ENCODE data around the gene MRPS27.

The MRPS27 gene

DNA sequence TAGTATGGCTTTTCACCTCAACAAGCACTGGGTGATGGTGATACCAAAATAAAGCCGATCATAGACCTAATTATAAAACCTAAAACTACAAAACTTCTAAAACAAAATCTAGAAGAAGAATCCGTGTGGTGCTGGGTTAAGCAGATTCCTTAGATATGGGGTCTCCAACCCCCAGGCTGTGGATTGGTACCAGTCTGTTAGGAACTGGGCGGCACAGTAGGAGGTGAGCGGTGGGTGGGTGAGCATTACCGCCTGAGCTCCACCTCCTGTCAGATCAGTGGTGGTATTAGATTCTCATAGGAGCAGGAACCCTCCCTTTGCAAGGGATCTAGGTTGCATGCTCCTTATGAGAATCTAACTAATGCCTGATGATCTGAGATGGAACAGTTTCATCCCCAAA is 33.2 kb downstream of the MRPS27 start:
- no peak for DNase-seq

DNA sequence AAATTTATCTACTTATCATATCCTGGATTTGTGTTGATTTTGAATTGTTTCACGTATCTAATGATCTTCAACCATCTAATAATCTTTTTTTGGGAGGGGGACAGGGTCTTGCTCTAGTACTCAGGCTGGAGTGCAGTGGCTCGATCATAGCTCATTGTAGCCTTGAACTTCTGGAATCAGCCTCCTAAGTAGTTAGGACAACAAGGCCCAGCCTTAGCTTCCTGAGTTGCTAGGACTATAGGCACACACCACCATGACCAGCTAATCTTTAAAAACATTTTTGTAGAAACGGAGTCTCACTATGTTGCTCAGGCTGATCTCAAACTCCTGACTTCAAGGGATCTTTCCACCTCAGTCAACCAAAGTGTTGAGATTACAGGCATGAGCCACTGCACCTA is 34.6 kb downstream of the MRPS27 start:
- DNase-seq: no peak

DNA sequence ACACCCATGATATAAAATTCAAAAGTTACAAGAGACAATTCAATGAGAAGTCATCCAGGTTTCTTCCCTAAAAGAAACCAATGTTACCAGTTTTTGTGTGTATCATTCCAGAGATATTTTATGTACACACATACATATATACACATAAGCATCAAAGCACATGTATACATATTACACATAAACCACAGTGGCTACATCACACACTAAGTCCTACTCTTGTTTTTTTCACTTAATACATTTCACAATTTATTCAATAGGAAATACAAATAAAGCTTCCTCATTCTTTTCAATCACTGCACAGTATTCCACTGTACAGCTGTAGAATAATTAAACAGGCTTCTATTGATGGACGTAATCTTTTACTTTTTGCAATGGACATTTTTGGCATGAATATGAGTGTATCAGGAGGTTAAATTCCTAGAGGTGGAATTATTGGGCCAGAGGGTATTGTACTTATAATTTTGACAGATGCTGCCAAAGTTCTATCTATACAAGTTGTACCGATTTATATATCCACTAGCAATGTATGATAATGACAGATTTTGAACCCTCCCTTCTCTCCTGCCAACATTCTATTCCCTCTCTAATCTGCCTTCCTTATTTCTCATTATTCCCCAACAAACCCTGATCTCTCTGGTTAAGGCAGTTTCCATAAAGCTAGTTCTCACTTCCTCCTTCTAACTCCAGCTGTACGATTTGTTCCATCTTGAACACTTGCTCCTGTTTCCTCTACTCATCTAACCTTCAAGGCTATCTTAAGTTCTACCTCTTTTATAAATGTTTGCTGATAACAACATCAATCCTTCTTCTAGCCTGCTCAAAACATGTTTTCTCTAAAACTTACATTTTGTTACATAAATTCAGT is 35.2 kb downstream of the MRPS27 start:
- no peak for DNase-seq

DNA sequence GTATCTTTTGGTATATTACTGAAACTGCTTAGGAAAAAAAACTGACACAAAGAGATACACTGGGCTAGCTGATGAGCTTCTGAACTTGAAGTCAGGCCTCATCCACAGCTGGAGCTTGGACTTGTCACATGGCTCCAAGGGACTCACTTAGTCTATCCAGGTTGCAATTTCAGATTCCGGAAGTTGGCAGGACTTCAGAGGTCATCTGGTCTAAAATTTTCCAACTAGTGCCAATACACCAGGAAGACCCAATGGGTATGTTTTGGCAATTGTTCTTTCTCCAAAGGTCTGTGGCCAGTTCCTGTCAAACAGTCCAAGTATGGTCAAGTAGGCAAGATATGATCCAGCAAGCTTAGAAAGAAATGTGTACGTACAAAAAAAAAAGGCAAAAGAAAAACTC is 36.7 kb downstream of the MRPS27 start:
- DNase-seq: no peak

DNA sequence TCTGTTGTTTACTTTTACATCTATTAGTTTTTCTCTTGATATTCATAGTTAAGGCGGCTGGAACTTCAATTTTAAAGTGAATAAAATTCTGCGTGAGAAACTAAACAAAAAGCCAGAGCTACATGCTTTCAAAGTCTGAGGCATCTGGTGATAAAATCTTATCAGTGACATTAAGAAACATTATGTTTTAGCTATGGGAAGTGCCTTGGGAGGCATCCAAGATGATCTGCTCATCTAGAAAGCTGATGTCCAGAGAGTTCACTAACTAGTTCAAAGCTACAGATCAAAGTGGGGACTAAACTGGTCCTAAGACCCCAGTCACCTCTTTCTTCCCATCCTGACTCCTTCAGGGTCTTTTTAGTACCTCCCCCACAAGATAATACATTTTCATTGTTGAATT is 37.2 kb downstream of the MRPS27 start:
- DNase-seq: no peak

DNA sequence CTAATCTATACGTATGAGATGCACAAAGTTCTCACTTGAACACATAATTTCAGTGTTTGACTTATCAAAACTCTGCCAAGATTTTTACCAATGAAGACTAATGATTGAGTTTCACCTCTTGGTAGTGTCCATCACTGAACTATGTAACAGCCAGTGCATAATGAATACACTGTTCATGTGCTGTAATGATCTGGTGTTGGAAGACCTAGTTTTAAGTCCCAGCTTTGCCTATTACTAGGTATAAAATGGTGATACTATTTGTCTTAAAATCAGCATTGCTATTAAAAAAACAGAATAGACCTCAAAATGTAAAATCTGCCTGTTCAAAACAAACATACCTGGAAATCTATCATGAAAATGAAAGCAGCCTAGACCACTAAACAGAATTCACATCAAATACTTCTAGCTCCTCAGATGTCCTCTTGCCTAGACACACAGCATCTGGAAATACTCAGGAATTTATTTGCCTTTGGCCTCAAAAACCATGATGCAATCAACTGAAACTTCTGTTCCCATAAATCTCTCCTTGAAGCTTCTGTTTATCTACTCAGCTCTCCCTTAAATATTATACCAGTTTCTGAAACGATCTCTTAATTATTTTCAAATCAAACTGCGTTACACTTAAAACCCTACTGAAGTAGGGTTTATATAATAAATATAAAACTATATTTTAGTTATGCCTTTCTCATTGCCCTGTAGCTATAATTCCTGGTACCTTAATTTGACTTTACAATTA is 38.1 kb downstream of the MRPS27 start:
- DNase-seq: no peak

DNA sequence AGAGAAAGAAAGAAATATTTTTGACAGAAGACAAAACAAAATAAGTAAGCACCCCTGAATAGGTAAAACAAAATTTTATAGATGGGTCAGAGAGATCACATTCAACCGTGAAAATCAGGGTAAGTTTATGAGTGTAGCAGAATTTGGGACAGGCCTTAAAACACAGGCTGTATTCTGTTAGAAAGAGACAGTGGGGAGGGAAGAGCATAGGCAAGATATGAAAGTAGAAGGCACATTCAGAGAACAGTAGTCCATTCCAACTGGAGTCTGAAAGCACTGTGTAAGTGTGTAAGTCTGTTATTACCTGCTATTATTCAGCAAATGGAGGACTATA is 38.6 kb downstream of the MRPS27 start:
- DNase-seq: no peak

DNA sequence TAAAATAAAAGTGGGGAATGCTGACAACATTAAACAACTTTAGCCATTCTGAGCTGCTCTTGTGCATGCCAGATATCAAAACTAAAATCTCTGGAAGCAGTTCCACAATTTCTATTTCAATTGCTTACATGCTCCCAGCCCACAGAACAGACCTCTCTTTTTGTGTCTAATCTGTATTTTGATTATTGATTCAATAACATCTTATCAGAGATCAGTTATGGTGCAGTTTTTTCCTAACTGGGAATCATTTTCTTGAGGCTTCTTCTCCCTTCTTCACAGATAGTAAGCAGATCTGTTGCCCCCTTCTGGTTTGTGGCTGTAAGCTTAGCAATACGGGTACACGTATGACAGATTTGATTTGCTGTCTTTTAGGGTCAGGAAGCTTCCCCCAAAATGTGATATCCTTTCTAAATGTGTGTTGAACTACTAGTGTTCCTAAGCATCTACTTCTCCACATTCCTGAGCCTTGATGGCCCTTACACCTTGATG is 39.4 kb downstream of the MRPS27 start:
- DNase-seq: no peak

DNA sequence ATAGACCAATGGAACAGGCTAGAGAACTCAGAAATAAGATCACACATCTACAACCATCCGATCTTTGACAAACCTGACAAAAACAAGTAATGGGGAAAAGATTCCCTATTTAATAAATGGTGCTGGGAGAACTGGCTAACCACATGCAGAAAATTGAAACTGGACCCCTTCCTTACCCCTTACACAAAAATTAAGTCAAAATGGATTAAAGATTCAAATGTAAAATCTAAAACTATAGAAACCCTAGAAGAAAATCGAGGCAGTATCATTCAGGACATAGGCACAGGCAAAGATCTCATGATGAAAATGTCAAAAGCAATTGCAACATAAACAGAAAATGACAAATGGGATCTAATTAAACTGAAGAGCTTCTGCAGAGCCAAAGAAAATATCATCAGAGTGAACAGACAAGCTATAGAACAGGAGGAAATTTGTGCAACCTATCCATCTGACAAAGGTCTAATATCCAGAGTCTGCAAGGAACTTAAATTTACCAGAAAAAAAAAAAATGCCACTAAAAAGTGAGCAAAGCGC is 43.8 kb downstream of the MRPS27 start:
- no peak for DNase-seq

DNA sequence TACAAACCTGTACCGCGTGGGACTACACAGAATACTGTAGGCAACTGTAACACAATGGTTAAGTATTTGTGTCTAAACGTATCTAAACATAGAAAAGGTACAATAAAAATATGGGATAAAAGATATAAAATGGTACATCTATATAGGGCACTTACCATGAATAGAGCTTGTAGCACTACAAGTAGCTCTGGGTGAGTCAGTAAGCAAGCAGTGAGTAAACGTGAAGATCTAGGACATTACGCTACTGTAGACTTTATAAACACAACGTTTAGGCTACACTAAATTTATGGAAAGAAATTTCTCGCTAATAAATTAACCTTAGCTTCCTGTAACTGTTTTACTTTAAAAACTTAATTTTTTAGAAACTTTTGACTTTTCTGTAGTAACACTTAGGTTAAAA is 46.5 kb downstream of the MRPS27 start:
- no peak for DNase-seq

DNA sequence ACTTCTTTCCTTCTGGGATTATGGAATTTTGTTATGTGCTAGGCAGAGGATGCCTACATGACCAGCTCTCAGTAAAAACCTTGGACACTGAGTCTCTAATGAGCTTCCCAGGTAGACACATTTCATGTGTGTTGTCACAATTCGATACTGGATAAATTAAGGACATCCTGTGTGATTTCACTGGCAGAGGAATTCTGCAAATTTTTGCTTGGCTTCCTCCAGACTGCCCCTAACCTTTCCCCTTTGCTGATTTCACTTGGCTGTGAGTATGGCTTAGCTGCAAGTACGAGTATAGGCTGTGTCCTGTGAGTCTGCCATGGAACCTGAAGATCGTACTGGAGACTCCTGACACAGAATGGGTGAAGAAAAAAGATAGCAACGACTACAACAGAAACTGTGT is 47.6 kb downstream of the MRPS27 start:
- no peak for DNase-seq

DNA sequence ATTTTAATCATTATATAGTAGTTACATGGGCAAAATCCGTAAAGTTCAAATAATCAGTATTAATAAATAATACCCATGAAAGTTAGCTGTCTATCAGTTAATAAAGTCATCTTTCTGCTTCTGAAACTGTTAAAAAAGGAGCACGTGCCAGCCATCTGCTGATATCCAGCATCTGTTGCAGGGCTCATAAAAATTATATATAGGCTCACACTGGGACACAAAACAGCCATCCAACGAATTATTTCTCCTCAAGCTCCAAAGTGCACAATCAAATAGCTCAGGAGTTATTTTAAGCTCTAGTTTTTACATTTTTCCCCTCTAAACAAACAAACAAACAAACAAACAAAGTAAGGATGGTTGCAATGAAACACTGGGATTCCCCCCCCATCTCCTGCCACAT is 48.3 kb downstream of the MRPS27 start:
- DNase-seq: no peak

DNA sequence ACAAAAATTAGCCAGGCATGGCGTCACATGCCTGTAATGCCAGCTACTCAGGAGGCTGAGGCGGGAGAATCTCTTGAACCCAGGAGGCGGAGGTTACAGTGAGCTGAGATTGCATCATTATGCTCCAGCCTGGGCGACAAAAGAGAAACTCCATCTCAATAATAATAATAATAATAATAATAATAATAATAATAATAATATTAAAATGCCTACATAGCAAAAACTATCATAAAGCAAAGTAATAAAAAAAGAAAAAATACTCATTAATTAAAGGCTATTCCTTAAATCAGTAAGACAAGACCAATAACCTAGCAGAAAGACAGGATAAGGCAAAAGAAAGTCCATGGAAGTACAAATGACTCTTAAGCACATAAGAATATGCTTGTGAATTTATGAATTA is 50.0 kb downstream of the MRPS27 start:
- no peak for DNase-seq

DNA sequence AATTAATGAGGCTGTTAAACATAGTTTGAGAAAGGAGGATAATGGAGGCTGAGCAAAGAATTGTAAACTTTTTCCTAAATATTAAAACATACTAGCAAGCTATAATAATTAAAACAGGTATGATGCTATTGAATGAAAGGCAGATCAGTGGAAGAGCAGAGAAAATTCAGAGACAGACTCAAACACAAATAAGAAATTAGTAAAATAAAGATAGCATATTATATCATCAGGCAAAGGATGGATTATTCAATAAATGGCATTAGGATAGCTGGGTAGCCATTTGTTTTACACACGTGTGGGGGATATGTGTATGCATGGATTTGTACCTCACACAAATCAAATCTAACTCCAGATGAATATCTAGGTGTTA is 50.6 kb downstream of the MRPS27 start:
- no peak for DNase-seq

DNA sequence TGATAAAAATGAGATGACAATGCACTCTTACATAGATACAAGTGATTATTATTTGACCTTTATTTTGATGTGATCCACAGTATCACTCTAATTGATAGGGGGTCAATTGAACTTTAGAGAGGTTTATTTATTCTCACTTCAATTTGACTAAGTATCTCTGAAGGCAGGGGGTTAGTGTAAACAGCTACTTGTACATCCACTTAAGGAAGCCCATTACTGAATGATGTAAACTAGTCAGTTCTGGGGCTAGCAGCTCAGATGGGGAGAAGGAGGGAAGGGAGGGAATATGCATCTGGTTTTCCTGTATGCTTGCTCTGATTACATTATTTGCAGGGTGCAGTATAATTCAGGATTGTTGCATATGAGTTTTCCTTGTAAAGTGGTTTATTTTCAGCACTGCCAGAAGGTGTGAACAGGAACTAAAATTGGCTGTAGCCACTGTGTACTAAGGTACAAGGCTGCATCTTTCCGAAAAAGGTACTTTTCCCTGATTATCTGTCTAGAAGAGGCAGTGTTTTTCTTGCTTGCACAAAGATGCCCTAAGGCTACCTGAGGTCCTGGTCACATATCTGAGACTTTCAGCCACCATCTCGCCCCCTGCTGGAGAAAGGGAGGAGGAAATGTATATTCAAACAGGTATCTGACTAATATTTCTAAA is 51.2 kb downstream of the MRPS27 start:
- peak; percentile 4 for DNase-seq

DNA sequence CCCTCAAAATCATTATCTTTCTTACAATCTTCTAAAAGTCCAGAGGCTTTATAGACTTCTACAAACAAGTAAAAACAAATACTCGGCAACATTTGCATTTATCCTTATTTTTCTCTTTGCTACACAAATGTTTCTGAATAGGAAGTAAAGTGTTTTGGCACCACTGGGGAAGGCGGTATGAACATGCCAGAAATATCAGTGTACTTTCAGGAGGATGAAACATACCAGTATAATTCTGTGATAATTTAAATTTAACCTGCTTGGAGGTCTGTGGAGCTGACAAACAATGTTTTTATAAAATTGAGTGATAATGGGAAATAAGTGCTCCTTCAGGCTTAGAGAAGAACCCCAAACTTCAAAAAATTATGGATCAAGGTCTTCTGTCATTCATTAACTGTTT is 51.8 kb downstream of the MRPS27 start:
- DNase-seq: no peak

DNA sequence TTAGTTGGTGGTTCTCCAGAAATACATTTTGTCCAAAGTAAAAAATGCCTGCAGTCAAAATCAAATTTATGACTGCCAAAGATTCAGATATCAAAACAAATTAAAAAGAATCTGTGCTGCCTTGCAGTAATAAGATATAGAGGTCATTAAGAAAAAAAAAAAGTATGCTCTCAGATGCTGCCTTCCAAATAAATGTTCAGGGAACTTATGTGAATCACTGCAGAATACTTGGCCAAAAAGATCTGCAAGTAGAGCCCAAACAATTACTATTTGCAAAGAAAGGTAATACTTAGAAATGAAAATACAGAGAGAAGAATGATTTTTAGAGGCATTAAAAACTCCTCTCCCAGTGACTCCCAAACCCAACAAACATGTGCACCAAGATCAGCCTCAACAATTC is 52.4 kb downstream of the MRPS27 start:
- DNase-seq: no peak

DNA sequence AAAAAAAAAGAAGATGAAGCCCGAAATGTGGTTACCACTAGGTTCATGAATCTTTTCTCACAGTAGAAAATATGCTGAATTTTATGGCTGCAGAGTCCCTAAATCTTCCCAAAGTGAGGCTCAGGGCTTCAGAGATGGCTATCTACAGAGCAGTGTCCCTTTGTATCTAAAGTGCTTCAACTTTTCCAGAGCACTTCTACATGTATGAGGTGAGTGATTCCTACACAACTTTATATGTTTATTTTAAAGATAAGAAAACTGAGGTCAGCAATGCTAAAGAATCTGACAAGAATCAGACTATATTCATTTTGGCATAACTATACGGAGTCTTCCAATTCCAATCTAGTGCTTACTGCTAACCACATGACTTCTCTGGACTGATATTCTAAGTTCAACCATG is 53.2 kb downstream of the MRPS27 start:
- DNase-seq: no peak

DNA sequence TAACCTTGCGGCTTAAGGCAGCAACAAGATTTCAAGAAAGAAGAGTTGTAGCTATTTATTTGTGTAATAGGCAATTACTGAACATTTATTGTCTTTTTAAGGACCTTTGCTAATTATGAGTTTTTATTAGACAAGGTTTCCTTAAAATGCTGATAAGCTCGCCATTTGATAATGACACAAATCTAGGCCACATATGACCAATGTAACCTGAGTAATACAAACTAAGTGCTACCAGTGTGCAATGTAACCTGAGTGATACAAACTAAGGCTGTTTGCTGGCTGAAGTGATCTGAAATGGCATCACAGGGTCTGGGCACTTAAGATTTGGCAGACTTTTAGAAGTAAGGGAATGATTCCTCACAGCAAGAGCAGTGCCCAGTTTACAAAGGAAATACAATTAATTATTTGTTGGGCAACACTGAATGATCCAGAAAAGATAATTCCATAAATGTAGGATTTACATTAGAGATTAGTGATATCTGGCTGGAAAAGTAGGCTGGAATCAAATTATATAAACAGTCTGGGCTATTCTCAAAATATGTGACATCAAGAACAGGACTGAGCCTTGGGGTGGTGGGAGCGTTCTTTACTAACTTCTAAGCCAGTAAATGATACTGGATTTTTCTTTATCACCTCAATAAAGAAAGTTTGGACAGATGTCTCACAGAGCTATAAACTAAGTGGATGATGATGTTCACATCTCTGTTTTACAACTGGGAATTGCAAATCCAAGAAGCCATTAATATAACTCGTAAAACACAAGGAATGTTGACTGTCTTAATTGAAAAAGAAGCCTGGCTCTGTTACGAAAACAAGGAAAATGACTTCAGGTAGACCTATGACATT is 54.8 kb downstream of the MRPS27 start:
- DNase-seq: no peak

DNA sequence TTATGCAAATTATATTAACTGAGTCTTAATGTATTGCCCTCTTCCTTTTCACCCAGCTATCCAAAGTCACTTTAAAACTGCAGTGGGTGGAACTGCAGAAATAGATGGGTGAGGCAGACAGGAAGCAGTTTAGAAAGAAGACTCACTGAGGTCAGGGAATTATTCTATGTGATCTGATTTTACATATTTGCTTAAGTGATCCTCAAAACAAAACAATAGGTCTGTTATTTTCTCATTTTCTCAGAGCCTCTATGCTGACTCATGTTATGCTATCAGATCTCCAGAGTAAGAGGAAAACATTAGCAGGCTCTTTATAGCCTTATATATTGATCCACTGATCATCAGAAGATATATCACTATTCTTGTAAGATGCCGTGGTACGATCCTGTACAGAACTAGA is 63.5 kb downstream of the MRPS27 start:
- no peak for DNase-seq

DNA sequence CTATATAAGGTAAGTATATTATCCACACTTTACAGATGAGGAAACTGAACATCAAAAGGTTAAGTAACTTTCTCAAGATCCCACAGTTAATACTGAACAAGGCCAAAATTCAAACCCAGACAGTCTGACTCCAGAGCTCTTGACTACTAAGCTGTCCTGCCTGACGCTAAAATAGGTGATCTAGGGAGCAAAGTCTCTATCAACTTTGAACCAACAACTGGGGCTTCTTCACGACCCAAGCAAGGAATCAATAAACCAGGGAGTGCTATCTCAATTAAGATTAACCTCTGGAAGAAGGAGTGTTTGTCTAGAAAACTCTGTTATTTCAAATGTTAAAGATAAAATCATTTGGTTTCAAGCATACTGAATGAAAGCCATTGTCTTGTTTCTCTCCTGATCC is 64.4 kb downstream of the MRPS27 start:
- no peak for DNase-seq

DNA sequence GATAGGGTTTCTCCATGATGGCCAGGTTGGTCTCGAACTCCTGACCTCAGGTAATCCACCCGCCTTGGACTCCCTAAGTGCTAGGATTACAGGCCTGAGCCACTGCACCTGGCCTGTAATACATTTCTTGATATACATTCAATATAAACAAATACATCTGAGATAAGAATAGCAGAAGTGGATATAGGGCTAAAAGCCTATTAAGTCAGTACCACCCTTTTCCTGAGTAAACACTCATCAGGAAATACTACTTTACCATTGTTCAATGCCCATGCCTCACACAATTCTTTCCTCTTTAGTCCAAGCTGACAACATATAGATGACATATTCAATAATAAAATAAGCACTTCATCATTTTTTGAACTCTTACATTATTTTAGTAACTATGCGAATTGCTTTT is 64.8 kb downstream of the MRPS27 start:
- no peak for DNase-seq

Data from CD4-positive, alpha-beta T cell treated with Interferon gamma for 1 hour (primary cell).